Measurements from ENCODE around the gene SLC66A2. TPM values are rescaled to one million over a fixed set of nuclear protein-coding genes. Genes with fewer than 3 reads are reported as not detected.
A peak's percentile ranks its signal among the peaks of the same experiment; 100 is the strongest.

Gene SLC66A2
- total and polyA plus RNA-seq, 2 experiments from 2014 or later: 33.1 to 67.0 TPM

DNA sequence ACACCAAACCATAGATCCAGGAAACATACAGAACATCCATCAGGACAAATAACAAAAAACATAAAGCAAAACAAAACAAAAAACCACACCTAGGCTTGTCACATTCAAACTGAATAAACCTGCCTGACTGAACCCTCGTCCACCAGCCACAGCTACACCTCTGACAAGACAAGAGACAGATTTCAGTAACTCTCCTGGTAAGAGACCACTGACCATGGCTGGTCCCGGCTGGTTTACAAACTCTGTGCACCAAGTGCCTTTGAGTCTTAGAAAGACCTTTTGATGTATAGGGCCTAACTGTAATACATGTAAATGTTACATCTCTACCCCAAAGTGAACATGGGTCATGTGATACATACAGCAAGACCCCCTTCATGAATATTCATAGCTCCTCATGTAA lies 4.8 kb upstream of the SLC66A2 start:
- no peak for DNase-seq
- Histone ChIP-seq H3K4me1 (ENCODE audit: insufficient read depth) (peaks cover 9% of the 10 kb centered on the region), H4K20me1 (ENCODE audit: insufficient read depth) (no peaks in the 10 kb centered on the region), H3K9me2 (ENCODE audit: insufficient read depth) (no peaks in the 10 kb centered on the region), H3K36me3 (ENCODE audit: low read depth) (no peaks in the 10 kb centered on the region), H3K27me3 (replicated peaks; ENCODE audit: insufficient read depth) (no peaks in the 10 kb centered on the region), H3K4me2 (ENCODE audit: unreplicated experiment) (no peak overlapping the region), H3K79me2 (ENCODE audit: insufficient read depth) (no peaks in the 10 kb centered on the region), H3K27ac (no peak overlapping the region), H3F3A (ENCODE audit: insufficient read depth) (no peaks in the 10 kb centered on the region), H3K9ac (no peak overlapping the region), H3K9me3 (ENCODE audit: low read depth) (no peaks in the 10 kb centered on the region), H2AFZ (no peak overlapping the region), H3K4me3 (no peak overlapping the region)
- WGBS, 2 experiments (ENCODE audit: low coverage in 1 of 2, low lambda C conversion rate in 2 of 2, missing lambda C conversion rate in 2 of 2): 71 to 72% methylated on average over 2 of the region's 2 CpGs
- TF ChIP-seq EZH2 (IDR thresholded peaks at IDR 0.05; ENCODE audit: insufficient read depth, poor library complexity, severe bottlenecking) (no peak), EZH2phosphoT487 (IDR thresholded peaks at IDR 0.05; ENCODE audit: insufficient read depth, low read depth) (no peak)
- in situ Hi-C loops (cut with MboI): no loop called here

GRCh38 chr18:79955302-79956075 lies 4.0 kb upstream of the SLC66A2 start:
- Histone ChIP-seq H3K4me2 (ENCODE audit: unreplicated experiment) (no peak overlapping the region), H3K9ac (no peak overlapping the region), H3K27me3 (replicated peaks; ENCODE audit: insufficient read depth) (no peaks in the 10 kb centered on the region), H3K27ac (no peak overlapping the region), H3K9me3 (ENCODE audit: low read depth) (no peaks in the 10 kb centered on the region), H3F3A (ENCODE audit: insufficient read depth) (no peaks in the 10 kb centered on the region), H4K20me1 (ENCODE audit: insufficient read depth) (no peaks in the 10 kb centered on the region), H3K4me1 (ENCODE audit: insufficient read depth) (peaks cover 8% of the 10 kb centered on the region), H3K36me3 (ENCODE audit: low read depth) (no peaks in the 10 kb centered on the region), H3K4me3 (no peak overlapping the region), H3K9me2 (ENCODE audit: insufficient read depth) (no peaks in the 10 kb centered on the region), H2AFZ (no peak overlapping the region), H3K79me2 (ENCODE audit: insufficient read depth) (peaks cover 3% of the 10 kb centered on the region)
- no peak for TF ChIP-seq EZH2 (IDR thresholded peaks at IDR 0.05; ENCODE audit: insufficient read depth, poor library complexity, severe bottlenecking)
- no peak for TF ChIP-seq EZH2phosphoT487 (IDR thresholded peaks at IDR 0.05; ENCODE audit: insufficient read depth, low read depth)
- in situ Hi-C loops (cut with MboI): no loop called here
- DNase-seq: peak; percentile 49
- 70 to 81% methylated on average over 12 of the region's 12 CpGs for WGBS, 2 experiments (ENCODE audit: low coverage in 1 of 2, low lambda C conversion rate in 2 of 2, missing lambda C conversion rate in 2 of 2)

- Histone ChIP-seq H3K36me3 (ENCODE audit: low read depth) (no peaks in the 10 kb centered on the region), H3K27me3 (replicated peaks; ENCODE audit: insufficient read depth) (no peaks in the 10 kb centered on the region), H3K9ac (no peak overlapping the region), H4K20me1 (ENCODE audit: insufficient read depth) (no peaks in the 10 kb centered on the region), H3K4me1 (ENCODE audit: insufficient read depth) (peaks cover 7% of the 10 kb centered on the region), H3K4me3 (no peak overlapping the region), H2AFZ (no peak overlapping the region), H3K9me2 (ENCODE audit: insufficient read depth) (no peaks in the 10 kb centered on the region), H3K9me3 (ENCODE audit: low read depth) (no peaks in the 10 kb centered on the region), H3K4me2 (ENCODE audit: unreplicated experiment) (no peak overlapping the region), H3K79me2 (ENCODE audit: insufficient read depth) (peaks cover 10% of the 10 kb centered on the region), H3K27ac (no peak overlapping the region), H3F3A (ENCODE audit: insufficient read depth) (no peaks in the 10 kb centered on the region)
- in situ Hi-C loops (cut with MboI): no loop called here
- DNase-seq: no peak
- 97 to 98% methylated on average over 5 of the region's 5 CpGs for WGBS, 2 experiments (ENCODE audit: low coverage in 1 of 2, low lambda C conversion rate in 2 of 2, missing lambda C conversion rate in 2 of 2)
- TF ChIP-seq EZH2phosphoT487 (IDR thresholded peaks at IDR 0.05; ENCODE audit: insufficient read depth, low read depth) (no peak), EZH2 (IDR thresholded peaks at IDR 0.05; ENCODE audit: insufficient read depth, poor library complexity, severe bottlenecking) (no peak)
These were observed 3.3 kb upstream of the SLC66A2 start for GRCh38 chr18:79954791-79955190.

GRCh38 chr18:79953971-79954651 lies 2.7 kb upstream of the SLC66A2 start:
- no peaks in the 10 kb centered on the region for H3K9me3 ChIP-seq (ENCODE audit: low read depth)
- H3K9ac ChIP-seq: no peak overlapping the region
- WGBS, 2 experiments (ENCODE audit: low coverage in 1 of 2, low lambda C conversion rate in 2 of 2, missing lambda C conversion rate in 2 of 2): 70 to 73% methylated on average over 10 of the region's 10 CpGs
- peaks cover 17% of the 10 kb centered on the region for H3K79me2 ChIP-seq (ENCODE audit: insufficient read depth)
- H3K36me3 ChIP-seq (ENCODE audit: low read depth): no peaks in the 10 kb centered on the region
- no peak overlapping the region for H3K4me2 ChIP-seq (ENCODE audit: unreplicated experiment)
- no peaks in the 10 kb centered on the region for H3K27me3 ChIP-seq (replicated peaks; ENCODE audit: insufficient read depth)
- H3K4me1 ChIP-seq (ENCODE audit: insufficient read depth): peaks cover 9% of the 10 kb centered on the region
- no peak overlapping the region for H3K27ac ChIP-seq
- H3F3A ChIP-seq (ENCODE audit: insufficient read depth): no peaks in the 10 kb centered on the region
- no peak overlapping the region for H2AFZ ChIP-seq
- in situ Hi-C loops (cut with MboI): no loop called here
- H3K9me2 ChIP-seq (ENCODE audit: insufficient read depth): no peaks in the 10 kb centered on the region
- H4K20me1 ChIP-seq (ENCODE audit: insufficient read depth): no peaks in the 10 kb centered on the region
- H3K4me3 ChIP-seq: no peak overlapping the region
- no peak for TF ChIP-seq EZH2 (IDR thresholded peaks at IDR 0.05; ENCODE audit: insufficient read depth, poor library complexity, severe bottlenecking)
- no peak for TF ChIP-seq EZH2phosphoT487 (IDR thresholded peaks at IDR 0.05; ENCODE audit: insufficient read depth, low read depth)
- no peak for DNase-seq

Data from GM23248 (cell line).